Testis (tissue), 2 donors: ENCODE results near the gene CHCHD2.

Source experiments
- POLR2A ChIP-seq: fragments of 450-650 bp; IDR thresholded peaks from one replicate; pipeline ENCODE4 v1.6.1; 2017; ENCODE audit warnings: antibody characterized with exemption, mild to moderate bottlenecking, moderate library complexity
- TF ChIP-seq, protein P1 (sequence below), 3 experiments: fragments of 450-650 bp in 2 of 3; fragments of 200-600 bp in 1 of 3; sonication (generic) in 1 of 3; IDR thresholded peaks; one replicate each; pipeline ENCODE4 v1.5.1; 2016 to 2019; ENCODE audit warnings: antibody characterized with exemption in 3 of 3, mild to moderate bottlenecking in 2 of 3, moderate library complexity in 1 of 3

DNA sequence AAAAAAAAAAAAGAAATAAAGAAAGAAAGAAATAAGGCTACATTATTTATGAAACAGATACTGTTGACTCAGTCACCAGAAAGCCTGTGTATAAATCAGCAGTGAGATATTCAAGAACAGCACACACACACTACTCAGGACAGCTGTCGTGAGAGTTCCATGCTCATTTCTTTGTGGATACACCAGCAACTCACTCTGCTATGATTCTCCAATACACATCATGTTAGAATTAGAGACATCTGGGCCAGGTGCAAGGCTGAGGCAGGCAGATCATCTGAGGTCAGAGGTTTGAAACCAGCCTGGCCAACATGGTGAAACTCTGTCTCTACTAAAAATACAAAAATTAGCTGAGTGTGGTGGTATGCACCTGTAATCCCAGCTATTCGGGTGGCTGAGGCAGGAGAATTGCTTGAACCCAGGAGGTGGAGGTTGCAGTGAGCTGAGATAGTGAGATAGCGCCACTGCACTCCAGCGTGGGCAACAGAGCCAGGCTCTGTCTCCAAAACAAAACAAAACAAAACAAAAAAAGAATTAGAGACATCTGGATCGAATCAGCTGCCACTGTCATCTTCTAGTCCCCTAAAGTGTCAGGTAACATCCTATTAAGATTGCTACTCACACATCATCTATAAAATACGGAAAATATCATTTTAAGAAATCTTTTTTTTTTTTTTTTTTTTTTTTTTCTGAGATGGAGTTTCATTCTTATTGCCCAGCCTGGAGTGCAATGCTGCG is 21.1 kb upstream of the CHCHD2 start:
- TF ChIP-seq, protein P1, sequence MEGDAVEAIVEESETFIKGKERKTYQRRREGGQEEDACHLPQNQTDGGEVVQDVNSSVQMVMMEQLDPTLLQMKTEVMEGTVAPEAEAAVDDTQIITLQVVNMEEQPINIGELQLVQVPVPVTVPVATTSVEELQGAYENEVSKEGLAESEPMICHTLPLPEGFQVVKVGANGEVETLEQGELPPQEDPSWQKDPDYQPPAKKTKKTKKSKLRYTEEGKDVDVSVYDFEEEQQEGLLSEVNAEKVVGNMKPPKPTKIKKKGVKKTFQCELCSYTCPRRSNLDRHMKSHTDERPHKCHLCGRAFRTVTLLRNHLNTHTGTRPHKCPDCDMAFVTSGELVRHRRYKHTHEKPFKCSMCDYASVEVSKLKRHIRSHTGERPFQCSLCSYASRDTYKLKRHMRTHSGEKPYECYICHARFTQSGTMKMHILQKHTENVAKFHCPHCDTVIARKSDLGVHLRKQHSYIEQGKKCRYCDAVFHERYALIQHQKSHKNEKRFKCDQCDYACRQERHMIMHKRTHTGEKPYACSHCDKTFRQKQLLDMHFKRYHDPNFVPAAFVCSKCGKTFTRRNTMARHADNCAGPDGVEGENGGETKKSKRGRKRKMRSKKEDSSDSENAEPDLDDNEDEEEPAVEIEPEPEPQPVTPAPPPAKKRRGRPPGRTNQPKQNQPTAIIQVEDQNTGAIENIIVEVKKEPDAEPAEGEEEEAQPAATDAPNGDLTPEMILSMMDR (IDR thresholded peaks at IDR 0.05), result no peak
- TF ChIP-seq POLR2A, result no peak
